K562 (cell line): Measurements from ENCODE around the gene DCAF6.
A peak's percentile ranks its signal among the peaks of the same experiment; 100 is the strongest.

Experiments used
- CTCF ChIP-seq, 3 experiments: IDR thresholded peaks in 2 of 3; conservative IDR thresholded peaks in 1 of 3; 2 replicates each; pipeline ENCODE4 v1.5.1; 2011 to 2012; ENCODE audit warnings: low read length in 3 of 3, mild to moderate bottlenecking in 3 of 3, control low read depth in 2 of 3, improper control_type of control experiment in 1 of 3, inconsistent platforms in 1 of 3, low read depth in 1 of 3, mixed read lengths in 1 of 3, moderate library complexity in 1 of 3; ENCODE audit not compliant: insufficient read depth in 2 of 3
- EZH2 ChIP-seq: IDR thresholded peaks from 2 replicates; pipeline ENCODE4 v1.6.1; 2012; ENCODE audit warnings: low read depth, mild to moderate bottlenecking, inconsistent platforms, low read length, borderline replicate concordance
- FOXJ3 ChIP-seq: sonication (generic); formaldehyde crosslinking; IDR thresholded peaks from 2 replicates; pipeline ENCODE4 v1.4.0; 2020; ENCODE audit warnings: mild to moderate bottlenecking, missing genetic modification reagents
- MEF2A ChIP-seq: IDR thresholded peaks from 2 replicates; pipeline ENCODE4 v1.6.1; 2011; ENCODE audit warnings: low read depth, mild to moderate bottlenecking, low read length, moderate library complexity; ENCODE audit not compliant: control insufficient read depth
- POLR2AphosphoS5 ChIP-seq: IDR thresholded peaks from 2 replicates; pipeline ENCODE4 v1.6.1; 2011; ENCODE audit warnings: mild to moderate bottlenecking, low read depth, low read length, moderate library complexity; ENCODE audit not compliant: control insufficient read depth, insufficient read depth
- RAD21 ChIP-seq, 2 experiments: fragments of 250-450 bp in 1 of 2; fragments of 450-650 bp in 1 of 2; sonication (Bioruptor Pico) in 1 of 2; formaldehyde crosslinking in 1 of 2; IDR thresholded peaks in 1 of 2; conservative IDR thresholded peaks in 1 of 2; 2 replicates each; pipeline versions ENCODE4 v1.4.0 to v1.8.0; 2020 to 2022; ENCODE audit warnings: mild to moderate bottlenecking in 2 of 2, moderate library complexity in 1 of 2
- SPI1 ChIP-seq: IDR thresholded peaks from 2 replicates; pipeline ENCODE4 v1.6.1; 2011; ENCODE audit warnings: low read depth, low read length, control low read depth, borderline replicate concordance
- TOE1 ChIP-seq, 2 experiments: fragments of 450-650 bp in 1 of 2; sonication (generic) in 1 of 2; formaldehyde crosslinking in 1 of 2; IDR thresholded peaks; 2 replicates each; pipeline versions ENCODE4 v1.7.1 to v1.8.0; 2016 to 2022; ENCODE audit warnings: borderline replicate concordance in 2 of 2, mild to moderate bottlenecking in 2 of 2, antibody characterized with exemption in 1 of 2, inconsistent platforms in 1 of 2, low read depth in 1 of 2, missing genetic modification reagents in 1 of 2, moderate library complexity in 1 of 2
- TF ChIP-seq, protein P1 (sequence below): sonication (generic); formaldehyde crosslinking; IDR thresholded peaks from 2 replicates; pipeline ENCODE4 v1.9.0; 2022; ENCODE audit warnings: mild to moderate bottlenecking, missing genetic modification reagents

DNA sequence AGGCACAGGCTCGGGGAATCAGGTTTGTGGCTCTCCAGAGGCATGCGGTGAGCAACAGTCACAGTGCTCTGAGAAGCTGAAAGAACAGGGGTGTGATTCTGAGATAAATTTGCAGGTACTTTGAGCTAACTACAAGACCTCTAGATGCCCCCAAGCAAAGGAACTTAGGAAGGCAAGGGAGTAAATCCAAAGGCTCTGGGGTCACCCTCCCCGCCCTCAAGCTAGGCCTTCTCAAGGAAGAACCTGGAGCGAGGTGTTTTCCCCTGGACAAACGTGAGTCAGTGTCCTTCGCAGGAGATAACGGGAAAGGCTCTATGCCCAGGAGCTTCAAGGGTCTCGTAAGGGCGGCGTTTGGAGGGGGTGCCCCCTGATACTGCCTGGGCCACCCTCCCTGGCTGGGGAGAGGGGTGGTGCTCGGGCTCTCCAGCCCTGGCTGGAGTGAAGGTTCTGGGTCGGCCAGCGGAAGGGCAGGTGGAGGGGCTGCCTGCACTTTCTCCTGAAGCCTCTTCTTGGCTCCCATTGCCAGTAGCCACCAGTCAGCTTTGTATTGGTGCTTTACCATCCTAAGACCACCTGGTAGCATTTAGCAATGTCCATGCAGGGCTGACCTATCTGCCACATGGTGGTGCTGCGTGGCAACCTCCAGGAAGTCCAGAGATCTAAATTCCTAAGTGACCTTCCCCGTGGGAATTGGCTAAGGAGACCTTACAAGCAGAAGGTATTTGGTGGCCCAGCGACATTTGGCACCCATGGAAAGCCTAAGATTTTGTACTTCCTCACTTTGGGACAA lies 156.3 kb downstream of the DCAF6 start:
- no peak for TF ChIP-seq TOE1 (IDR thresholded peaks at IDR 0.05; ENCODE audit: borderline replicate concordance)
- TF ChIP-seq TOE1 (CRISPR knock-in tag; IDR thresholded peaks at IDR 0.05; ENCODE audit: borderline replicate concordance, low read depth) = no peak
- no peak for TF ChIP-seq MEF2A
- no peak for TF ChIP-seq SPI1
- TF ChIP-seq, protein P1, sequence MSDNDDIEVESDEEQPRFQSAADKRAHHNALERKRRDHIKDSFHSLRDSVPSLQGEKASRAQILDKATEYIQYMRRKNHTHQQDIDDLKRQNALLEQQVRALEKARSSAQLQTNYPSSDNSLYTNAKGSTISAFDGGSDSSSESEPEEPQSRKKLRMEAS = no peak
- TF ChIP-seq CTCF (IDR thresholded peaks at IDR 0.05 in 2 of 3, conservative IDR thresholded peaks at IDR 0.05 in 1 of 3; ENCODE audit: insufficient read depth in 2 of 3, low read depth in 1 of 3, low read length in 3 of 3) = peak; percentile 43 to 62 (median 59); a peak in 5 of 6 replicates
- TF ChIP-seq RAD21 (CRISPR knock-in tag; conservative IDR thresholded peaks at IDR 0.05 in 1 of 2, IDR thresholded peaks at IDR 0.05 in 1 of 2) = peak; percentile 47 to 76; a peak in 3 of 4 replicates
- TF ChIP-seq POLR2AphosphoS5 = no peak
- no peak for TF ChIP-seq FOXJ3 (CRISPR knock-in tag)
- no peak for TF ChIP-seq EZH2
